Pons (tissue), 1 donor: ENCODE data around the gene ALG12.

Experiments used
- DNase-seq: peaks from one replicate; pipeline ENCODE4 v3.0.0-alpha.2; 2016; ENCODE audit warnings: low spot score

ALG12 gene

GRCh38 chr22:49957826-49958365 lies 39.7 kb upstream of the ALG12 start:
- DNase-seq: no peak

- DNase-seq: no peak
Measured at GRCh38 chr22:49956914-49957825, 38.9 kb upstream of the ALG12 start.

GRCh38 chr22:49956418-49956770 lies 38.2 kb upstream of the ALG12 start:
- DNase-seq: no peak

GRCh38 chr22:49955581-49956417 lies 37.6 kb upstream of the ALG12 start:
- no peak for DNase-seq

GRCh38 chr22:49954991-49955580 lies 36.8 kb upstream of the ALG12 start:
- DNase-seq: no peak

GRCh38 chr22:49954354-49954753 lies 36.1 kb upstream of the ALG12 start:
- DNase-seq: no peak

- DNase-seq: no peak
Measured at GRCh38 chr22:49953680-49954344, 35.6 kb upstream of the ALG12 start.

- no peak for DNase-seq
Measured at GRCh38 chr22:49953027-49953679, 34.9 kb upstream of the ALG12 start.

GRCh38 chr22:49951986-49952896 lies 34.0 kb upstream of the ALG12 start:
- no peak for DNase-seq

GRCh38 chr22:49951678-49951985 lies 33.4 kb upstream of the ALG12 start:
- DNase-seq: no peak

GRCh38 chr22:49951000-49951677 lies 32.9 kb upstream of the ALG12 start:
- no peak for DNase-seq

- DNase-seq: no peak
Measured at GRCh38 chr22:49950396-49950994, 32.3 kb upstream of the ALG12 start.

GRCh38 chr22:49949914-49950292 lies 31.7 kb upstream of the ALG12 start:
- no peak for DNase-seq

- no peak for DNase-seq
Measured at GRCh38 chr22:49948958-49949913, 31.0 kb upstream of the ALG12 start.

- no peak for DNase-seq
Measured at GRCh38 chr22:49948116-49948957, 30.1 kb upstream of the ALG12 start.

GRCh38 chr22:49947296-49947622 lies 29.0 kb upstream of the ALG12 start:
- no peak for DNase-seq

- no peak for DNase-seq
Measured at GRCh38 chr22:49946612-49947295, 28.5 kb upstream of the ALG12 start.
